Aorta (tissue), 5 donors: ENCODE results near the gene MLF2. TPM values are rescaled to one million over a fixed set of nuclear protein-coding genes. Genes with fewer than 3 reads are reported as not detected.

ENCODE experiments used
- ATAC-seq: fragments of 200-7000 bp; cut with Tn5 transposase; one replicate; pipeline ENCODE4 v1.9.1; 2022; ENCODE audit warnings: moderate library complexity; ENCODE audit not compliant: low FRiP score
- DNase-seq, 2 donors: peaks; one replicate each; pipeline ENCODE4 v3.0.0-alpha.2; 2020
- H3K27ac ChIP-seq, 2 donors: one replicate each; pipeline ENCODE4 v1.5.1; 2013; ENCODE audit warnings: low read length in 2 of 2, mild to moderate bottlenecking in 2 of 2, moderate library complexity in 2 of 2, control low read depth in 1 of 2, inconsistent platforms in 1 of 2, low read depth in 1 of 2
- H3K27me3 ChIP-seq, 2 donors: one replicate each; pipeline ENCODE4 v1.6.1; 2013; ENCODE audit warnings: control low read depth in 1 of 2, low read length in 1 of 2, mild to moderate bottlenecking in 1 of 2, moderate library complexity in 1 of 2; ENCODE audit not compliant: insufficient read depth in 2 of 2, control insufficient read depth in 1 of 2
- H3K36me3 ChIP-seq, 2 donors: one replicate each; pipeline ENCODE4 v1.6.1; 2013; ENCODE audit warnings: control low read depth in 1 of 2, low read length in 1 of 2, mild to moderate bottlenecking in 1 of 2; ENCODE audit not compliant: insufficient read depth in 2 of 2, control insufficient read depth in 1 of 2
- H3K4me1 ChIP-seq, 2 donors: one replicate each; pipeline ENCODE4 v1.6.1; 2013; ENCODE audit warnings: low read length in 2 of 2, control low read depth in 1 of 2, mild to moderate bottlenecking in 1 of 2, moderate library complexity in 1 of 2; ENCODE audit not compliant: insufficient read depth in 2 of 2, control insufficient read depth in 1 of 2
- H3K4me3 ChIP-seq, 2 donors: one replicate each; pipeline ENCODE4 v1.5.1; 2013; ENCODE audit warnings: low read length in 2 of 2, control low read depth in 1 of 2, mild to moderate bottlenecking in 1 of 2
- H3K9me3 ChIP-seq: one replicate; pipeline ENCODE4 v1.6.1; 2013; ENCODE audit warnings: mild to moderate bottlenecking, low read length; ENCODE audit not compliant: control insufficient read depth
- WGBS, 2 donors: extraction: QIAGEN DNeasy Blood & Tissue Kit; methylation state at CpG; one replicate each; pipeline ENCODE4 v1.1.7; 2013; 5-methylcytosine and 5-hydroxymethylcytosine counted together
- intact Hi-C, 2 donors: fragments of 100-400 bp; cut with DNase I; formaldehyde crosslinking; loops; one replicate each; pipeline versions ENCODE4 v1.14.2 to v1.15.0; 2022
- polyA plus RNA-seq, 2 donors: library from polyadenylated mRNA; stranded (reverse); fragments of 200-250 nt; gene quantifications; one replicate each; pipeline ENCODE4 v1.2.3, GENCODE V29; 2013
- total RNA-seq, 2 donors: library from RNA; stranded (reverse); fragmentation: NEBNext Ultra II Directional; extraction: Animal tissue kit (Norgen Biotek cat#: 25700); gene quantifications; one replicate each; pipeline ENCODE4 v1.2.1, GENCODE V29; 2021
- donor health status: healthy with polysubstance abuse.
- donor health status: Bipolar disorder and iron deficiency.
- donor health status: DM: no; HTN: no; CAD: no.
- donor health status: DM: no; HTN: no; CAD: no.
- donor health status: DM: yes; HTN: yes; CAD: no.

The MLF2 gene
- total and polyA plus RNA-seq, 4 donors, result 110 to 144 (median 138) TPM

DNA sequence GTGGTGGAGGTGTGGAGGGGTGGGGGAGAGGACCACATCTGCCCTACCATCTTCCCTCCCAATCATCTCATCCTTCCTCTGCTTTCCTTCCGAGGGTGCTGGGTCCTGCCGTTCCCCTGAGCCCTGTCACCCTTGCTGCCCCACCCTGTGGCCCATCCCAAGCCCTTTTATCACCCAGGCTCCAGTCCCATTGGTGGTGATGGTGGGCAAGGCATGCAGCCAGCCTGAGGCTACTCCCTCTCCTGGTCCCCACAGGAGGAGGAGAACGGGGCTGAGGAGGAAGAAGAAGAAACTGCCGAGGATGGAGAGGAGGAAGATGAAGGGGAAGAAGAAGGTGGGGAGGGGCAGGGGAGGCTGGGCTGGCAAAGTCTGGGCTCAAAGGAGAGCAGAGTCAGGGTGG, 16.7 kb upstream of the MLF2 start:
- no peak for ATAC-seq
- no peak for DNase-seq
- Histone ChIP-seq H3K9me3 (no peaks in the 10 kb centered on the region), H3K27me3 (no peaks in the 10 kb centered on the region), H3K27ac (no peak overlapping the region), H3K36me3 (peaks cover 0 to 5% of the 10 kb centered on the region in 2 donors), H3K4me1 (no peaks in the 10 kb centered on the region), H3K4me3 (no peak overlapping the region)
- intact Hi-C loops, result loop anchor here (5.0 to 10.0 kb wide), 3 partner anchors 103 to 162 kb away; partner anchors contain the start of genes CHD4 (in 1 of the 2) and SPSB2 (in 1 of the 2)
- 38 to 52% methylated on average over 4 of the region's 4 CpGs for WGBS, 2 donors

DNA sequence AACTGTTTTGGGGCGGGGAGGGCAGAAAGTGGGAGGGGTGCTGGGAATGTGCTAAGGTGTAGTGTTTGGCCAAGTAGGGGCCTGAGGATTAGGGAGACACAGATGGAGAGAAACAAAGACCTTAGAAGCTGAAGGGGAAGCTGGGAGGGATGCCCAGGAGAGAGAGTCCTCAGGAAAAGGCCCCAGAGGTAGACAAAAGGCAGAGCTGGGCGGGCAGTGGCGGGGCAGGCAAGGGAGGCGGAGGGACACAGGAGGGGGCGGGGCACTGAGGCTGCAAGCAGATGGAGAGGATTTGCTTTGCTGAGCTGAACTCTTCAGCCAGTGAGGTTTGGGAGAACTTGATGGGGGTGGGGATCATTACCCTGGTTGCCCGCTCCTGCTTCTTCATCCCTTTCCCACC, 16.0 kb upstream of the MLF2 start:
- WGBS, 2 donors, result 25 to 35% methylated on average over 6 of the region's 6 CpGs
- ATAC-seq, result no peak
- H3K4me1 ChIP-seq, result no peaks in the 10 kb centered on the region
- no peak overlapping the region for H3K4me3 ChIP-seq
- H3K27me3 ChIP-seq, result no peaks in the 10 kb centered on the region
- intact Hi-C loops, result loop anchor here in 1 of 2 donors (5.0 kb wide), 2 partner anchors 103 to 162 kb away; partner anchors contain the start of genes CHD4 and SPSB2
- H3K27ac ChIP-seq, result no peak overlapping the region
- no peaks in the 10 kb centered on the region for H3K9me3 ChIP-seq
- DNase-seq, result peak in 1 of 2 donors; percentile 86
- H3K36me3 ChIP-seq, result peaks cover 0 to 5% of the 10 kb centered on the region in 2 donors

DNA sequence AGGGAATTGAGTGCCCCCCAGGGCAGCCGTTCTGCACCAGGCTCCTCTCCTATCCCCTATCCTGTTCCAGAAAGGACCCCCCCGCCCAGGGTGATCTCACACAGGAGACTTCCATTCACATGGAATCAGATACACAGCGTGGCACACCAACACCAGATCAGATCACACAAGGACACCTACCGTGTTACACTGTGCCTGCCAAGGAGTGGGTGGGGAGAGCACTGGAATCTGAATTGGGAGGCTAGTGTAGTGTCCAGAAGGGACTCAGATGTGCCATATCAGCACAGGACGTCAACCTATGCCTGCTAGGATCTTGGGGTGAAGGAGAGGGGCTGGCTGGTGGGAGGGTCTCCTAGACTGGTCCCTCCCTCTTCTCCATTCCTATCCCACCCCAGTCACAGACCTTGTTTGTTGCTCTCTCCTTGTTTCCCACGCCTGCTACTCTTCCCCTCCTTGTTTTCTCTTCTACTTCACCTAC, 15.5 kb upstream of the MLF2 start:
- H3K36me3 ChIP-seq, result peaks cover 0 to 5% of the 10 kb centered on the region in 2 donors
- peak overlapping the region in 1 of 2 donors; percentile 21 for H3K27ac ChIP-seq
- intact Hi-C loops, result loop anchor here in 1 of 2 donors (5.0 kb wide), 2 partner anchors 104 to 161 kb away; partner anchors contain the start of genes CHD4 and SPSB2
- WGBS, 2 donors, result 7 to 14% methylated on average over 6 of the region's 6 CpGs
- DNase-seq, result no peak
- H3K27me3 ChIP-seq, result no peaks in the 10 kb centered on the region
- H3K9me3 ChIP-seq, result no peaks in the 10 kb centered on the region
- H3K4me3 ChIP-seq, result peak overlapping the region in 1 of 2 donors; percentile 94
- ATAC-seq, result no peak
- no peaks in the 10 kb centered on the region for H3K4me1 ChIP-seq

DNA sequence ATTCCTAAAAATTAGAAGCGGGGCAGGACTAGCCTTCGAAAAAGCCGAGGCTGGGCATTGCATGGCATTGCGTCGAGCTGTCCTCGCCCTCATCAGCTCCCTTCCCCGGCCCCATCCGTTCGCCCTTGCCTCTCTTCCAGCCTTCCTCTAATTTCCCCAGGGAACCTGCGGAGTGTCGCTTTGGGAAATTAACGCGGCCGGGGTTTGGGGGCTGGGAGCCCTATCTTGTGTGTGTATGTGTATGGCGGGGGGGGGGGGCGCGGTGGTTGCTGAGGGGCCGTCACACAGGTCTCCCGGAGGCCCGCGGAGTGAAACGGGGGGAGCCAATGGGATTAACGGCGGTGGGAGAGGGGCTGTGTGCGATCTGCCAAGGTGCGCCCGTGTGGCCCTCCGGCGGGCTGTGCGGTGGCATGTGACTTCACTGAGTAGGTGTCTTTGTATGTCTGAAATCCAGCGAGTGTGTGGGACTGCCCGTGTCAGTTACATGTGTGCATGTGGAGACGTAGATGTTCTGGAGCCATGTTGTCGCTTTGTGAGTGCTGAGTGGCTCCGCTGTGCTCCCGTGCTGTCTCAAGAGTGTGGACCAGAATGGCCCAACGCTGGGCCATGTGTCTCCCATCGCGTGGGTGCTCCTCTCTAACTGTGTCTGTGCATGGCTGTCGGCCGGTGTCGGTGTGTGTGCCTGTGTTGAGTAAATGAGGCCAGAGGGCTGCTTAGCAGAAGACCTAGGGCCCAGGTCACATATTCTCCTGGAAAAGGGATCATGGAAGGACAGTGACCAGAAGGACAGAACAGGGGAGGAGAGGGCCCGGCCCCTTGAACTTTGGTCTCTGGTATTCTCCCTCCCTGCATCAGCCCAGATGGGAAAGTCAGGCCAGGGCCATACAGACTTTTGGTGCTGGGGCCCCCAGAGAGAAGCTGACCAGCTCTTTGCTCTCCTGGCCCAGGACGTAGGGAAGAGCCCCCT, 14.7 kb upstream of the MLF2 start:
- Histone ChIP-seq H3K4me1 (no peaks in the 10 kb centered on the region), H3K4me3 (peak overlapping the region; percentile 54 to 94), H3K36me3 (peaks cover 0 to 5% of the 10 kb centered on the region in 2 donors), H3K9me3 (no peaks in the 10 kb centered on the region), H3K27ac (peak overlapping the region; percentile 48 to 51), H3K27me3 (no peaks in the 10 kb centered on the region)
- ATAC-seq (no peak), DNase-seq (no peak)
- 2 to 3% methylated on average over 37 to 44 of the region's 44 CpGs for WGBS, 2 donors
- intact Hi-C loops, result loop anchor here in 1 of 2 donors (5.0 kb wide), 2 partner anchors 105 to 160 kb away; partner anchors contain the start of genes CHD4 and SPSB2

DNA sequence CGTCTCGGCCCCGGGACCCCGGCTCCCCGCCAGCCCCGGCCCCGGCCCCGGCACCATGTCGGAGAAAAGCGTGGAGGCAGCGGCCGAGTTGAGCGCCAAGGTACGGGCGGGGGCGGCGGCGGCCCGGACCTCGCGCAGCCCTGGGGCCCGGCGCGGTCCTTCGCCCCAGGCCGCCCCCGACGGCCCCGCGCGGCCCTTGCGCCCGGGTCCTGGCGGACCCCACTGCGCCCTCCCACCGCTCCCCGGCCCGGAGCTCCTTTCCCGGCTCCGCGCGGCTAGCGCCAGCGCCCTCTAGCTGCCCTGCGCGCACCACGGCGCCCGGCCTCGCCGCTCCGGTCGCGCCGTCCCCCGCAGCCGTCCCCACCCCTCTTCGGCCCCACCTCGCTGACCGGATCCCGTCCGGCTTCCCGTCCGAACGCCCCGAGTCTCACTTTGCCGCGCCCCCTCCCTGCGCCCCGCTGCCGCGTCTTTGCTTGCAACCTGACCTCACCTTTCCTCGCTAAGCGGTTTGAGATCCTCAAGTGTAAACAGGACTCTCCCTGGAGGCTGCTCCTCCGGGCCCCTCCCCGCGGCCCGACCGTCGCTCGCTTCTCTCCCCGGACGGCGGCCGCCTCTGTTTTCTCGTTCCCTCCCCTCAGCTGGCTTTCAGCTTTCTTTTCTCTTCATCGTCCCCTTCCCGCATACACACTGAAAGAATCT, 13.9 kb upstream of the MLF2 start:
- Histone ChIP-seq H3K4me1 (no peaks in the 10 kb centered on the region), H3K27me3 (no peaks in the 10 kb centered on the region), H3K4me3 (peak overlapping the region; percentile 54 to 94), H3K36me3 (peaks cover 0 to 5% of the 10 kb centered on the region in 2 donors), H3K27ac (peak overlapping the region; percentile 74 to 91), H3K9me3 (no peaks in the 10 kb centered on the region)
- ATAC-seq (peak; percentile 77), DNase-seq (peak; percentile 87 to 94)
- intact Hi-C loops, result loop anchor here in 1 of 2 donors (1.0 to 5.0 kb wide), 3 partner anchors 13 to 159 kb away; partner anchors contain the start of genes CHD4, MLF2 and SPSB2
- 0 to 1% methylated on average over 45 to 88 of the region's 88 CpGs for WGBS, 2 donors

DNA sequence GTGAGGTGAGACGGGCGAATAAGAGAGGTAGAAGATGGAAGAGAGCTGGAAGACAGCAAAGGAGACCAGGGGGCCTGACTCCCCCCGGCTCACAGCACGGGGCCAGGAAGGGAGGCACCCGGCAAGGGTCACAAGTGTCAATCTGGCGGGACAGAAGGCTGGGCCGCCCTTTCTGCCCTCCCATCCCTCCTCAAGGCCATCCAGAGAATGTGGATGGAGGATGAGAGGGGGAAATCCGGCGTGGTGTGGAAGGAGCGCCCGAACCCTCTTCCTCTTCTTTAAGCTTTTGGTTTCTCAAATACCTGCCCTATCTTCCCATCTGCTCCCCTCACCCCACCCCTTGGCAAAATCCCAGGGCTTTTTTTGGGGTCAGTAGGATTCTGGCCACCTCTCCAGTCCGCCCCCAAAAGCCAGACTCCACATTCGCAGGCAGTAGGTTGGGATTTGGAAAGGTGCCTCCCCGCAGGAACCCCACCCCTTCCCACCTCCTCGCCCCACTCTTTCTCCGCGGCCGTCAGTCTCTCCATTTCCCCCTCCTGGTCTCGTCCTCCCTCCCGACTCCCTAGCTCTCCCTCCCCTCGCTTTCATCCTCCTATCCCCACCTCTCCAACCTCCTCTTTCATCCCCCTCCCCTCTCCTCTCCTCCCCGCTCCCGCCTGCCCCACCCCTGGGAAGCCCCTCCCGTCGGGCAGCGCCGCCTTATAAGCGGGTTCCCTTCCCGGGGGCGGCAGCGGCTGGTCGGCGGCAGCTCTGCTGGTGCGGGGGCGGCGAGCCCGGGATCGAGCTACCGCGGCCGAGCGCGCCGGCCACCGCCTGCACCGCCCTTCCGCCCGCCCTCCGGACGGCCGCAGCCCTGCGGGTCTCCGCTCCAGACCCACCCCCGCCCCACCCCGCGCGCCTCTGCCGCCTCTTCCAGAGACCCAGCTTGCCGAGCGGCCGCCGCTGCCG, 13.0 kb upstream of the MLF2 start, which contains the start of gene PTMS:
Gene PTMS (plus strand): TSS at position 730 of the 948 bp plus-strand sequence. CDS start 343 bp downstream, outside the sequence.
- ATAC-seq (peak; percentile 71), DNase-seq (peak; percentile 90 to 95)
- WGBS, 2 donors, result 5 to 6% methylated on average over 58 to 63 of the region's 63 CpGs
- intact Hi-C loops, result loop anchor here in 1 of 2 donors (1.0 to 5.0 kb wide), 3 partner anchors 13 to 159 kb away; partner anchors contain the start of genes CHD4, MLF2 and SPSB2
- no peaks in the 10 kb centered on the region for H3K4me1 ChIP-seq
- H3K27me3 ChIP-seq, result no peaks in the 10 kb centered on the region
- H3K4me3 ChIP-seq, result peak within 1 kb of the TSS; percentile 54 to 94
- peak within 1 kb of the TSS; percentile 74 to 91 for H3K27ac ChIP-seq
- H3K36me3 ChIP-seq, result peaks cover 0 to 5% of the 10 kb centered on the region in 2 donors
- no peaks in the 10 kb centered on the region for H3K9me3 ChIP-seq

DNA sequence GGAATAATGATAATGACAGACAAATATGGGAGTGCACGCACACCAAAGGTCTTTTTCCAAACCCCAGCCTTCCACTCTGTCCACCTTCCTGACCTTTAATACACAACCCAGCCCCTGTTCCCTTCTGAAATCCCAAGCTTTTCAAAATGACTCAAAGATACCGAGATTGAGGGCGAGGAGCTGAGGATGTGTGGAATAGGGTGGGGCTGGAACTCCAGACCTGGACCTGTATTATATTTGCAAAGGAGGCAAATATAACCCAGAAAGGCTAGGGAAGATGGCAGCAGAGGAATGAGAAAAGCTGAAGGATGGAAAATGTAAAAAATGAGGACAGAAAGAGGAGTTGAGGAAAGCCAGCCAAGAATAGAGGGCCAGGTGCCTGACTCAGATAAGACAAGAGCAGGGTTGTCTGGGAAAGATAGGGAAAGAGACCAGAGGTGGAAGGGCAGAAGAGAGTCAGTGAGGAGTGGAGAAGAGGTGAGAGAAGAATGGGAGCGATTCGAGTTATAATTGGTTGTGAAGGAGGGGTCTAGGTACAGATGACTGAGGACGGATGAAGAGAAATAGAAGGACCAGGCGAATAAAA, 12.2 kb upstream of the MLF2 start:
- WGBS, 2 donors, result 47 to 56% methylated on average over 7 of the region's 7 CpGs
- intact Hi-C loops, result loop anchor here in 1 of 2 donors (5.0 kb wide), 2 partner anchors 107 to 158 kb away; partner anchors contain the start of genes CHD4 and SPSB2
- no peaks in the 10 kb centered on the region for H3K9me3 ChIP-seq
- H3K27ac ChIP-seq, result peak overlapping the region; percentile 36 to 74
- H3K36me3 ChIP-seq, result peaks cover 0 to 5% of the 10 kb centered on the region in 2 donors
- H3K27me3 ChIP-seq, result no peaks in the 10 kb centered on the region
- H3K4me1 ChIP-seq, result no peaks in the 10 kb centered on the region
- no peak for ATAC-seq
- H3K4me3 ChIP-seq, result no peak overlapping the region
- no peak for DNase-seq
